GM12874 (cell line): ENCODE measurements around the gene TET1.

ENCODE experiments used
- CTCF ChIP-seq: IDR thresholded peaks from 2 replicates; pipeline ENCODE4 v1.5.1; 2011; ENCODE audit warnings: low read depth, mild to moderate bottlenecking, control low read depth, low read length, moderate library complexity; ENCODE audit not compliant: insufficient read depth

TET1 gene

GRCh38 chr10:68561865-68562649 lies 1.9 kb downstream of the TET1 start:
- TF ChIP-seq CTCF: no peak

- TF ChIP-seq CTCF: no peak
Measured at GRCh38 chr10:68562661-68563570, 2.8 kb downstream of the TET1 start.

GRCh38 chr10:68564712-68565111 lies 4.6 kb downstream of the TET1 start:
- TF ChIP-seq CTCF: no peak

- TF ChIP-seq CTCF: no peak
Measured at GRCh38 chr10:68565658-68566057, 5.5 kb downstream of the TET1 start.

GRCh38 chr10:68566351-68566750 lies 6.2 kb downstream of the TET1 start:
- TF ChIP-seq CTCF: no peak

GRCh38 chr10:68566955-68567354 lies 6.8 kb downstream of the TET1 start:
- TF ChIP-seq CTCF: no peak

GRCh38 chr10:68572151-68572550 lies 12.0 kb downstream of the TET1 start:
- TF ChIP-seq CTCF: no peak
